Uterus (tissue), 2 donors: ENCODE results near the gene HIRIP3.

Source experiments
- POLR2A ChIP-seq, 2 donors: fragments of 450-650 bp; IDR thresholded peaks; one replicate each; pipeline ENCODE4 v1.6.1; 2016; ENCODE audit warnings: antibody characterized with exemption in 2 of 2, mild to moderate bottlenecking in 1 of 2, moderate library complexity in 1 of 2
- TF ChIP-seq, protein P1 (sequence below), 4 experiments: fragments of 200-600 bp in 2 of 4; fragments of 450-650 bp in 2 of 4; sonication (generic) in 2 of 4; IDR thresholded peaks; one replicate each; pipeline ENCODE4 v1.5.1; 2016 to 2019; ENCODE audit warnings: antibody characterized with exemption in 4 of 4, mild to moderate bottlenecking in 2 of 4, moderate library complexity in 1 of 4

DNA sequence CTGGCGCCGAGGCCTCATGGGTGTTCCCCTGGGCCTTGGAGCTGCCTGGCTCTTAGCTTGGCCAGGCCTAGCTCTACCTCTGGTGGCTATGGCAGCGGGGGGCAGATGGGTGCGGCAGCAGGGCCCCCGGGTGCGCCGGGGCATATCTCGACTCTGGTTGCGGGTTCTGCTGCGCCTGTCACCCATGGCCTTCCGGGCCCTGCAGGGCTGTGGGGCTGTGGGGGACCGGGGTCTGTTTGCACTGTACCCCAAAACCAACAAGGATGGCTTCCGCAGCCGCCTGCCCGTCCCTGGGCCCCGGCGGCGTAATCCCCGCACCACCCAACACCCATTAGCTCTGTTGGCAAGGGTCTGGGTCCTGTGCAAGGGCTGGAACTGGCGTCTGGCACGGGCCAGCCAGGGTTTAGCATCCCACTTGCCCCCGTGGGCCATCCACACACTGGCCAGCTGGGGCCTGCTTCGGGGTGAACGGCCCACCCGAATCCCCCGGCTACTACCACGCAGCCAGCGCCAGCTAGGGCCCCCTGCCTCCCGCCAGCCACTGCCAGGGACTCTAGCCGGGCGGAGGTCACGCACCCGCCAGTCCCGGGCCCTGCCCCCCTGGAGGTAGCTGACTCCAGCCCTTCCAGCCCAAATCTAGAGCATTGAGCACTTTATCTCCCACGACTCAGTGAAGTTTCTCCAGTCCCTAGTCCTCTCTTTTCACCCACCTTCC is 7.9 kb downstream of the HIRIP3 start:
- no peak for TF ChIP-seq POLR2A (IDR thresholded peaks at IDR 0.05)
- TF ChIP-seq, protein P1, sequence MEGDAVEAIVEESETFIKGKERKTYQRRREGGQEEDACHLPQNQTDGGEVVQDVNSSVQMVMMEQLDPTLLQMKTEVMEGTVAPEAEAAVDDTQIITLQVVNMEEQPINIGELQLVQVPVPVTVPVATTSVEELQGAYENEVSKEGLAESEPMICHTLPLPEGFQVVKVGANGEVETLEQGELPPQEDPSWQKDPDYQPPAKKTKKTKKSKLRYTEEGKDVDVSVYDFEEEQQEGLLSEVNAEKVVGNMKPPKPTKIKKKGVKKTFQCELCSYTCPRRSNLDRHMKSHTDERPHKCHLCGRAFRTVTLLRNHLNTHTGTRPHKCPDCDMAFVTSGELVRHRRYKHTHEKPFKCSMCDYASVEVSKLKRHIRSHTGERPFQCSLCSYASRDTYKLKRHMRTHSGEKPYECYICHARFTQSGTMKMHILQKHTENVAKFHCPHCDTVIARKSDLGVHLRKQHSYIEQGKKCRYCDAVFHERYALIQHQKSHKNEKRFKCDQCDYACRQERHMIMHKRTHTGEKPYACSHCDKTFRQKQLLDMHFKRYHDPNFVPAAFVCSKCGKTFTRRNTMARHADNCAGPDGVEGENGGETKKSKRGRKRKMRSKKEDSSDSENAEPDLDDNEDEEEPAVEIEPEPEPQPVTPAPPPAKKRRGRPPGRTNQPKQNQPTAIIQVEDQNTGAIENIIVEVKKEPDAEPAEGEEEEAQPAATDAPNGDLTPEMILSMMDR (IDR thresholded peaks at IDR 0.05), result no peak
